ENCODE measurements around the gene HES5. TPM values are rescaled to one million over a fixed set of nuclear protein-coding genes. Genes with fewer than 3 reads are reported as not detected.

The HES5 gene
- total RNA-seq, 4 donors from 2014 or later, result 8.1 to 32.5 (median 9.6) TPM

- WGBS, 2 donors, result 95 to 99% methylated on average over 12 to 17 of the region's 17 CpGs
- no peak for TF ChIP-seq CTCF (IDR thresholded peaks at IDR 0.05)
- TF ChIP-seq POLR2A (IDR thresholded peaks at IDR 0.05), result no peak
- no peak overlapping the region for H3K4me3 ChIP-seq (ENCODE audit: low read depth, poor library complexity, severe bottlenecking)
- DNase-seq (ENCODE audit: low spot score in 2 of 2), result no peak
- intact Hi-C loops (cut with DNase I; ENCODE audit: low total_unique reads), result no loop called here
Observed at GRCh38 chr1:2517966-2518365, 12.1 kb downstream of the HES5 start.

- 95 to 96% methylated on average over 14 of the region's 14 CpGs for WGBS, 2 donors
- no peak overlapping the region for H3K4me3 ChIP-seq (ENCODE audit: low read depth, poor library complexity, severe bottlenecking)
- TF ChIP-seq POLR2A (IDR thresholded peaks at IDR 0.05) (no peak), CTCF (IDR thresholded peaks at IDR 0.05) (no peak)
- DNase-seq (ENCODE audit: low spot score in 2 of 2), result no peak
- intact Hi-C loops (cut with DNase I; ENCODE audit: low total_unique reads), result no loop called here
Observed at GRCh38 chr1:2516946-2517345, 13.1 kb downstream of the HES5 start.

GRCh38 chr1:2516124-2516523, 13.9 kb downstream of the HES5 start:
- TF ChIP-seq CTCF (IDR thresholded peaks at IDR 0.05) (no peak), POLR2A (IDR thresholded peaks at IDR 0.05) (no peak)
- H3K4me3 ChIP-seq (ENCODE audit: low read depth, poor library complexity, severe bottlenecking), result no peak overlapping the region
- no peak for DNase-seq (ENCODE audit: low spot score in 2 of 2)
- WGBS, 2 donors, result 93 to 95% methylated on average over 17 of the region's 17 CpGs
- intact Hi-C loops (cut with DNase I; ENCODE audit: low total_unique reads), result no loop called here

GRCh38 chr1:2515763-2516080, 14.3 kb downstream of the HES5 start:
- WGBS, 2 donors, result 92 to 96% methylated on average over 11 of the region's 11 CpGs
- DNase-seq (ENCODE audit: low spot score in 2 of 2), result no peak
- H3K4me3 ChIP-seq (ENCODE audit: low read depth, poor library complexity, severe bottlenecking), result no peak overlapping the region
- intact Hi-C loops (cut with DNase I; ENCODE audit: low total_unique reads), result no loop called here
- TF ChIP-seq CTCF (IDR thresholded peaks at IDR 0.05) (no peak), POLR2A (IDR thresholded peaks at IDR 0.05) (no peak)

GRCh38 chr1:2514863-2515762, 14.9 kb downstream of the HES5 start:
- WGBS, 2 donors, result 95 to 96% methylated on average over 45 of the region's 45 CpGs
- H3K4me3 ChIP-seq (ENCODE audit: low read depth, poor library complexity, severe bottlenecking), result no peak overlapping the region
- intact Hi-C loops (cut with DNase I; ENCODE audit: low total_unique reads), result no loop called here
- no peak for TF ChIP-seq POLR2A (IDR thresholded peaks at IDR 0.05)
- no peak for TF ChIP-seq CTCF (IDR thresholded peaks at IDR 0.05)
- DNase-seq (ENCODE audit: low spot score in 2 of 2), result no peak
